ENCODE data around the gene TMEM59L.

GRCh38 chr19:18636183-18636968 lies 23.7 kb downstream of the TMEM59L start:
- no peak for TF ChIP-seq POLR2A (IDR thresholded peaks at IDR 0.05)
- TF ChIP-seq CTCF (IDR thresholded peaks at IDR 0.05), result no peak

Data from heart left ventricle (tissue), 13 donors.